NCI-H1048 (cell line): Measurements from ENCODE around the gene COMMD10.
"Not testable (repeated sequence)": the region's sequence is repeated elsewhere in the genome, so short reads cannot be mapped to it uniquely, and the experiment has no call there.

Experiments
- DNase-seq: peaks from one replicate; lab custom pipeline; 2025; lab: John Stamatoyannopoulos, UW

Gene COMMD10

GRCh38 chr5:116084871-116085715 lies at the start of gene COMMD10:
Gene COMMD10, plus strand, starts transcription at chr5:116085025.
- DNase-seq = peak; percentile 54

GRCh38 chr5:116035123-116035522 lies 49.7 kb upstream of the COMMD10 start:
- DNase-seq = no peak

DNA sequence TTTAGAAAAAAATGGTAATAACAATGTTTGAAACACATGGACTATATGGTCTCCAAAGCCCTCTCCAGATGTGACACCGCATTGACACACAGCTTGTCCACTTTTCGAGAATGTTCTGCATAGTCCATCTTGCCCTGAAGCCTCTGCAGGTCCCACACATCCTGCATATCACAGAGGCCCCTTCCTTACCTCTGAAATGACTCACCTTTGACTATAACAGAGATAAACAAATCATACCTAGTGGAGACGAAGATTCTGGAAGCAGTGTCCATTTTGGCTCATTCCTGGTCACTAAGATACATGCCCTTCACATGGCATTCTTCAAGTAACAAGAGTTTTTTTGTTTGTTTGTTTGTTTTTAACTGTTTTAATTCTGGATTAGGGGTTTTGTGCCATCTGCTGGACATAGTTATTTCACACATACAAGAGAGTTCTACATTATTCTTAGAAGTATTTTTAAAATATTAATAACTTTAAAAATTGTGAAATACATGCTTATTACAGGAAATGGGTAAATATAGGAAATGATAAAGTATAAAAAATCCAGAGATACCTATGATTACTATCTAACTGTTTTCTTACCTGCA lies 47.5 kb upstream of the COMMD10 start:
- no peak for DNase-seq

GRCh38 chr5:116038817-116039216 lies 46.0 kb upstream of the COMMD10 start:
- DNase-seq = no peak

GRCh38 chr5:116042375-116042774 lies 42.5 kb upstream of the COMMD10 start:
- no peak for DNase-seq

DNA sequence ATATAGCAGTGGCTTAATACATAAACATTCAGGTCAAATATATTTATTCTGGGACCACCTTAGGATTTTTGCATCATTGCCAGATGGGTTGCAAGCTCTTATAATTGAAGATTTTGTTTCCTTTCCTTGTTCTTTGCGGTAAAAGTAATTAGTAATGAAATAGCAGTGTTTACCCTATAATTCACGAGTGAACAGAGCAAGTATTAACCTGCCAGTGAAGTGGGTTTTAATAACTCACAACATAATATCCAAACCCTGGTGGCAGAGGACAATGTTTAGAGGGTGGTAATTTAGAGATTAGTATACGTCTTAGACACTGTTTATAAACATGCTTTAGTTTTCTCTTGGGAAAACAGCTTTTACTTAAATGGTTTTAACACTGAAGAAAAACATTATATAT lies 40.8 kb upstream of the COMMD10 start:
- no peak for DNase-seq

GRCh38 chr5:116045821-116046220 lies 39.0 kb upstream of the COMMD10 start:
- no peak for DNase-seq

GRCh38 chr5:116046261-116046660 lies 38.6 kb upstream of the COMMD10 start:
- DNase-seq = no peak

DNA sequence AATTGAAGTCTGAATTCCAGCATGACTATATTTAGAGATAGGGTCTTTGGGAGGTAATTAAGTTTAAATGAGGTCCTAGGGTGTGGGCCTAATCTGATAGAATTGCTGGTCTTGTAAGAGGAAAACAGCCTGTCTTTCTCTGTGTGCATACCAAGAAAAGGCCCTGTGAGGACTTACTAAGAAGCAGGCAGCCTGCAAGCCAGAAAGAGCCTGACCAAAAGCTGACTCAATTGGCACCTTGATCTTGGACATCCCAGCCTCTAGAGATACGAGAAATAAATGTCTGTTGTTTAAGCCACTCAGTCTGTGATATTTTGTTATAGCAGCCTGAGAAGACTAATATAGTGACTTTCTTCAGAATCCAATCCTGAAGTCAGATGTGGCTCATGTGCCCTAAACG lies 38.0 kb upstream of the COMMD10 start:
- DNase-seq = no peak

GRCh38 chr5:116058346-116058936 lies 26.4 kb upstream of the COMMD10 start:
- no peak for DNase-seq

DNA sequence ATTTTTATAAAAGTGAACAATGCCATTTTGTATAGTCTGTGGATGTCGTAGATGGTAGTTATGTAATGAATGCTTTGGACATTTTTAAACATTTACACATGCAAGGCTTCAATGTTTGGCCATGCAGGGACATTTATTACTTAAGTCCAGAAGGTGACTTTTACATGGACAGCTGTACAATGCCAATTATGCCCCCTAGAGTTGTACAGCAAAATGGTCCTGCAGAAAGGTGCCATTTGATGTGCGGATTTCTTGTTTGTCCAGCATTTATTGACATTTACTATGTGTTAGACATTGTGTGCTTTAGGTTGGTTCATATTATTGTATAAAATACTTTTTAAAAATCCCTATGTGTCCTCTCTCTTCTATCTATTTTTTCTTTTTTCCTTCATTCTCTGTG lies 22.5 kb upstream of the COMMD10 start:
- no peak for DNase-seq

GRCh38 chr5:116063950-116064349 lies 20.9 kb upstream of the COMMD10 start:
- DNase-seq = no peak

- DNase-seq = no peak
Measured at GRCh38 chr5:116068028-116068632, 16.7 kb upstream of the COMMD10 start.

DNA sequence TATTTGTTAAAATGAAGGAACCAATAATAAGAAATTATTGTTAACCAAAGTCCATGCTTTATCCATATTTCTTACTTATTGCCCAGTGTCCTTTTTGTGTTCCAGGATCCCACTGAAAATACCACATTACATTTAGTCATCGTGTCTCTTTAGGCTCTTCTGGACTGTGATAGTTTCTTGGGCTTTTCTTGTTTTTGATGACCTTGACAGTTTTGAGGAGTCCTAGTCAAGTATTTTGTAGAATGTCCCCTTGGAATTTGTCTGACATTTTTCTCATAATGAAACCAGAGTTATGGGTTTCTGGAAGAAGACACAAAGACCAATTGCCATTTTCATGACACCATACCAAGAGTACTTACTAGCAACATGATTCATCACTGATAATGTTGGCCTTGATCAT lies 13.6 kb upstream of the COMMD10 start:
- no peak for DNase-seq

GRCh38 chr5:116075191-116075831 lies 9.5 kb upstream of the COMMD10 start:
- no peak for DNase-seq

DNA sequence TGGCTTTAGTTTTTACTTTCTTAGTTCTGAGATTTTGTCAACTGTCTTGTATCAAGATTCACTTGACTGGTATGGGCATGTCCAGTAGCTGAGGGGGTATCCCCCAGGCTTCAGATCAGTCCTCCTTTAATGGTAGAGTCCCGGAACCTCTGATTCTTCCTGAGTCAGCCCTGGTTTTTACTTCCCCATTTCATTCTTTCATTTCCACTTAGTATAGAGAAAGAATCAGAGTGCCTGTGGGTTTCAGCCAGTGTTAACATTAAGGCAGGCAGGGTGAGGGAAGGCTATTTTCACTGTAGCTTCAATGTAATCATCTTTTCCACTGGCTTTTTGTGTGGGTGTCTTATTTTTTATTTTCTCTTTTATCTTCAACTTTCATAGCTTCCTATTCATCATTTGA lies 8.3 kb upstream of the COMMD10 start:
- no peak for DNase-seq

DNA sequence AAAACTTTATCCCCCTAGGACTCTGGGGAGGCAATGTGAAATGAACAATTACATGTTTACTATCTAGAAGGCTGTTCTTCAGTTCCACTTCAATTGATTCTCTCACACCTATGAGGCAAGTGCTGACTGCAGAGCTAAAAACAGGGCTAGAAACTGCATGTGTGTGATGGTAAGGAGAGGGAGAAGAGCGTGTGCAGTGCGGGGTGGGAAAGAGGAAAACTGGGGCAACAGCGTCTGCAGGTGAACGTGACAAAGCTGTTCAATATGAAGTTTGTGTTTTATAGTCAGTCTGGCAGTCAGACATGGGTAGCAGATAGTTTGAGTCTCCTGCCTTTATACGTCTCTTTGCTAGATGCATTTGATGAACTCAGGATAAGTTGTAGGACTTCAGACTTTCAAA lies 6.6 kb upstream of the COMMD10 start:
- DNase-seq = no peak

- no peak for DNase-seq
Measured at GRCh38 chr5:116084287-116084691, 536 bp upstream of the COMMD10 start.

- DNase-seq = not testable (repeated sequence)
Measured at GRCh38 chr5:116086309-116086708, 1.5 kb downstream of the COMMD10 start.

GRCh38 chr5:116088062-116088461 lies 3.2 kb downstream of the COMMD10 start:
- DNase-seq = no peak

DNA sequence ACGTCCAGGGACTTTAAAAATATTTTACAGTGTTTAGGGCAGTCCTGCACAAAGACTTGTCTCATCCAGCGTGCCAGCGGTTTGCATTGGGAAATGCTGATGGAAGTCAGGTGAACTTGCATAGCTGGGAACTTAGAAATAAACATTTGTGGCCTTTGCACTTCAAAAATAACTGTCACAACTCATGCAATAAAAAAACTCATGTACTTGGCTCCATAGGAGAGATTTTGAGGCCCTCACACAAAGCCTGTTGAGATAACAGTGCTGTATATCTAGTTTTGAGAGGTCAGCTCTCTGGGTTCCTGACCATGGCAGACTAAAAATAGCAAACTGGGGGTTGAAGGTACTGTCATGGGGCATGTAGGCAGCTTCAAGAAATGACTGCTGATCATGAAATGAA lies 5.5 kb downstream of the COMMD10 start:
- DNase-seq = no peak

DNA sequence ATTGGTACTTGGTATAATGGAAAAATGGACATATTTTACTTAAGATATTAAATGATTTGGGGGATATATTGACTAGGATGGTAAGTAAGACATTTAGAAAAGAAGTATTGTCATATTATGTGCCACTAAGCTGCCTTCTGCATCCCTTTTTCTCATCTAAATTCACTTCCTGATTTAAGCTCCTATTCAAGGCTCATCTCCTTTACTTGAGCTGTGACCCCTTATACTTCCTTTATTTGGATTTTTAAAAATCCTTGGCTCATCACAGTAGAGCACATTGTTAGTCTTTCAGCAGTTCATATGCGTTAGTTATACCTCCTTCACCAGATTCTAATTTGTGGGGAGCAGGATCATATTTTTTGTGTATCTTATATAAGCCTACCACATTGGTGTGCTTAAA lies 6.6 kb downstream of the COMMD10 start:
- no peak for DNase-seq
